Neural cell (in vitro differentiated cells): ENCODE data around the gene PGC. TPM values are rescaled to one million over a fixed set of nuclear protein-coding genes. Genes with fewer than 3 reads are reported as not detected.

Source experiments
- H2AFZ ChIP-seq: fragments of 200-600, 300-800 bp; sonication (generic), shearing (Covaris generic); 2 replicates; pipeline ENCODE4 v1.6.0; 2014; ENCODE audit warnings: low read depth, mild to moderate bottlenecking, antibody characterized with exemption, low read length, moderate library complexity
- H3F3A ChIP-seq: fragments of 200-600 bp; shearing (Covaris generic); 2 replicates; pipeline ENCODE4 v1.6.1; 2016; ENCODE audit warnings: mild to moderate bottlenecking, moderate library complexity, mixed read lengths, antibody characterized with exemption, low read length; ENCODE audit not compliant: insufficient read depth, poor library complexity, severe bottlenecking
- H3K27ac ChIP-seq: fragments of 200-600, 300-800 bp; sonication (generic), shearing (Covaris generic); 2 replicates; pipeline ENCODE4 v1.5.1; 2014; ENCODE audit warnings: mild to moderate bottlenecking, low read length, moderate library complexity
- H3K27me3 ChIP-seq: fragments of 300-800, 200-600 bp; sonication (generic), shearing (Covaris generic); 2 replicates; pipeline ENCODE4 v1.6.0; 2014; ENCODE audit warnings: mild to moderate bottlenecking, low read depth, low read length, moderate library complexity; ENCODE audit not compliant: insufficient read depth
- H3K36me3 ChIP-seq: fragments of 300-800, 200-600 bp; sonication (generic), shearing (Covaris generic); 2 replicates; pipeline ENCODE4 v1.5.1; 2014; ENCODE audit warnings: mild to moderate bottlenecking, antibody characterized with exemption, low read length, moderate library complexity; ENCODE audit not compliant: insufficient read depth
- H3K4me2 ChIP-seq: fragments of 300-800, 200-600 bp; sonication (generic), shearing (Covaris generic); 2 replicates; pipeline ENCODE4 v1.6.0; 2014; ENCODE audit warnings: mild to moderate bottlenecking, low read length
- H3K4me3 ChIP-seq: fragments of 300-800, 200-600 bp; sonication (generic), shearing (Covaris generic); 2 replicates; pipeline ENCODE4 v1.5.1; 2014; ENCODE audit warnings: mild to moderate bottlenecking, low read length, moderate library complexity
- H3K79me2 ChIP-seq: fragments of 200-600 bp; shearing (Covaris generic); replicated peaks from 2 replicates; pipeline ENCODE4 v1.6.0; 2014; ENCODE audit warnings: mild to moderate bottlenecking, low read length, moderate library complexity; ENCODE audit not compliant: insufficient read depth
- H3K9ac ChIP-seq: fragments of 300-800, 200-600 bp; sonication (generic), shearing (Covaris generic); 2 replicates; pipeline ENCODE4 v1.6.1; 2016; ENCODE audit warnings: mild to moderate bottlenecking, low read length, mixed read lengths
- H3K9me2 ChIP-seq: fragments of 200-600 bp; shearing (Covaris generic); 2 replicates; pipeline ENCODE4 v1.6.1; 2016; ENCODE audit warnings: mild to moderate bottlenecking, low read length, mixed read lengths; ENCODE audit not compliant: insufficient read depth
- H3K9me3 ChIP-seq: fragments of 200-600, 300-800 bp; sonication (generic), shearing (Covaris generic); 2 replicates; pipeline ENCODE4 v1.6.1; 2016; ENCODE audit warnings: mild to moderate bottlenecking, mixed run types, low read length, moderate library complexity, mixed read lengths
- H4K20me1 ChIP-seq: fragments of 200-600 bp; shearing (Covaris generic); 2 replicates; pipeline ENCODE4 v1.6.1; 2016; ENCODE audit warnings: mild to moderate bottlenecking, mixed run types; ENCODE audit not compliant: insufficient read depth
- CTCF ChIP-seq: fragments of 450-650 bp; IDR thresholded peaks from 2 replicates; pipeline ENCODE4 v1.5.1; 2014; ENCODE audit warnings: antibody characterized with exemption, mild to moderate bottlenecking, moderate library complexity; ENCODE audit not compliant: poor library complexity, severe bottlenecking
- EP300 ChIP-seq: fragments of 450-650 bp; conservative IDR thresholded peaks from 2 replicates; pipeline ENCODE4 v1.6.1; 2014; ENCODE audit warnings: antibody characterized with exemption, mild to moderate bottlenecking, moderate library complexity; ENCODE audit not compliant: poor library complexity, severe bottlenecking
- EZH2 ChIP-seq: fragments of 200-600, 300-800 bp; shearing (Covaris generic), sonication (generic); IDR thresholded peaks from 2 replicates; pipeline ENCODE4 v1.6.1; 2014; ENCODE audit warnings: antibody characterized with exemption, low read length, borderline replicate concordance, mild to moderate bottlenecking; ENCODE audit not compliant: insufficient read depth, poor library complexity, severe bottlenecking
- MXI1 ChIP-seq: fragments of 450-650 bp; conservative IDR thresholded peaks from 2 replicates; pipeline ENCODE4 v1.6.1; 2014; ENCODE audit warnings: antibody characterized with exemption, mild to moderate bottlenecking; ENCODE audit not compliant: poor library complexity, severe bottlenecking
- POLR2AphosphoS5 ChIP-seq: IDR thresholded peaks from 2 replicates; pipeline ENCODE4 v1.6.1; 2012
- RAD21 ChIP-seq: fragments of 450-650 bp; conservative IDR thresholded peaks from 2 replicates; pipeline ENCODE4 v1.6.1; 2014; ENCODE audit warnings: antibody characterized with exemption, mild to moderate bottlenecking, moderate library complexity
- REST ChIP-seq: IDR thresholded peaks from 2 replicates; pipeline ENCODE4 v1.6.1; 2012; ENCODE audit warnings: borderline replicate concordance
- SMC3 ChIP-seq: fragments of 450-650 bp; conservative IDR thresholded peaks from 2 replicates; pipeline ENCODE4 v1.6.1; 2014; ENCODE audit warnings: antibody characterized with exemption, mild to moderate bottlenecking, moderate library complexity; ENCODE audit not compliant: poor library complexity
- TAF1 ChIP-seq: IDR thresholded peaks from 2 replicates; pipeline ENCODE4 v1.6.1; 2012; ENCODE audit warnings: low read depth
- polyA plus RNA-seq: library from polyadenylated mRNA; depleted of rRNA; stranded (reverse); fragments of >200 nt; gene quantifications from 2 replicates; pipeline ENCODE4 v1.2.3, GENCODE V29; 2014

The PGC gene
- polyA plus RNA-seq, 1 donor from 2014 or later, result not detected

GRCh38 chr6:41756354-41756753 is 9.2 kb upstream of the PGC start:
- H3K9ac ChIP-seq, result no peak overlapping the region
- no peaks in the 10 kb centered on the region for H4K20me1 ChIP-seq
- no peak overlapping the region for H3K4me3 ChIP-seq
- H3F3A ChIP-seq, result no peaks in the 10 kb centered on the region
- H3K9me2 ChIP-seq, result no peaks in the 10 kb centered on the region
- H3K27me3 ChIP-seq, result no peaks in the 10 kb centered on the region
- no peak overlapping the region for H3K27ac ChIP-seq
- H2AFZ ChIP-seq, result no peak overlapping the region
- H3K9me3 ChIP-seq, result no peaks in the 10 kb centered on the region
- no peaks in the 10 kb centered on the region for H3K79me2 ChIP-seq
- no peaks in the 10 kb centered on the region for H3K36me3 ChIP-seq
- H3K4me2 ChIP-seq, result no peak overlapping the region
- TF ChIP-seq TAF1, result no peak
- TF ChIP-seq POLR2AphosphoS5, result no peak
- TF ChIP-seq CTCF, result no peak
- no peak for TF ChIP-seq RAD21
- no peak for TF ChIP-seq MXI1
- no peak for TF ChIP-seq EZH2
- no peak for TF ChIP-seq EP300
- no peak for TF ChIP-seq SMC3

DNA sequence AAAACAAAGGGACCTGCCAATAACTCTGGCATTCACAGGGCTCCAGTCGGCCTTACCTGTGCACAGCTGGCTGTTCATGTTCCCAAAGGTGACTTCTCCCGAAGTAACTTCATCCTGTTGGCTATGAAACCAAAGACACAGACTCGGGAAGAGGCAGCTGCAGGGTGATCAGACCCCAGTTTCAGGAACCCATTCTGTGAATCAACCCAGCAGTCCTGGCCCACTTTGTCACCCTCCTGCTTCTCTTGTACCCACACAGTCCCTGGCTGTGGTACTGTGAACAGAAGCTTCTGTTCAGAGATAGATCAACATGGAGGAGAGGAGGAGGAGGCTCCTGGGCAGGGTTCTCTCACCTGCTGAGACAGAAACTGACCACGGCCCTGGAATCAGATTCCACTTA is 8.7 kb upstream of the PGC start:
- Histone ChIP-seq H3K4me3 (no peak overlapping the region), H3K36me3 (no peaks in the 10 kb centered on the region), H3K9ac (no peak overlapping the region), H4K20me1 (no peaks in the 10 kb centered on the region), H3K27ac (no peak overlapping the region), H3K4me2 (no peak overlapping the region), H3K9me2 (no peaks in the 10 kb centered on the region), H3K27me3 (no peaks in the 10 kb centered on the region), H3K9me3 (no peaks in the 10 kb centered on the region), H3K79me2 (no peaks in the 10 kb centered on the region), H2AFZ (no peak overlapping the region), H3F3A (no peaks in the 10 kb centered on the region)
- TF ChIP-seq RAD21 (no peak), EZH2 (no peak), REST (no peak), EP300 (no peak), CTCF (no peak), TAF1 (no peak), POLR2AphosphoS5 (no peak), SMC3 (no peak), MXI1 (no peak)
